Neural crest cell (in vitro differentiated cells): ENCODE measurements around the gene EGR1. TPM values are rescaled to one million over a fixed set of nuclear protein-coding genes. Genes with fewer than 3 reads are reported as not detected.

Source experiments
- DNase-seq: peaks from one replicate; pipeline ENCODE4 v3.0.0; 2021; ENCODE audit warnings: low read depth, mixed read lengths, low spot score
- H3K27ac Mint-ChIP-seq: one replicate; pipeline ENCODE4 v1.8.0; 2021; ENCODE audit warnings: mild to moderate bottlenecking, mixed read lengths; ENCODE audit not compliant: unreplicated experiment
- H3K27me3 Mint-ChIP-seq: 2 replicates; pipeline ENCODE4 v1.8.0; 2021; ENCODE audit warnings: low read depth, mild to moderate bottlenecking, mixed read lengths
- H3K36me3 Mint-ChIP-seq: 2 replicates; pipeline ENCODE4 v1.8.0; 2021; ENCODE audit warnings: low read depth, mild to moderate bottlenecking, mixed read lengths
- H3K4me1 Mint-ChIP-seq: 2 replicates; pipeline ENCODE4 v1.8.0; 2021; ENCODE audit warnings: mixed read lengths
- H3K4me3 Mint-ChIP-seq: one replicate; pipeline ENCODE4 v1.8.0; 2021; ENCODE audit warnings: mild to moderate bottlenecking, mixed read lengths
- H3K9me3 Mint-ChIP-seq: 2 replicates; pipeline ENCODE4 v1.8.0; 2021; ENCODE audit warnings: mixed read lengths
- CTCF ChIP-seq: fragments of 200-600 bp; sonication (generic); conservative IDR thresholded peaks from 2 replicates; pipeline ENCODE4 v1.5.0; 2021; ENCODE audit warnings: antibody characterized with exemption, mild to moderate bottlenecking
- long read RNA-seq: library from polyadenylated mRNA; unstranded; transcript quantifications from one replicate; pipeline ENCODE4 v2.0.0, GENCODE V29; 2020
- total RNA-seq: library from RNA; stranded (reverse); gene quantifications from 2 replicates; pipeline ENCODE4 v1.2.1, GENCODE V29; 2021

EGR1 gene
- total RNA-seq, result 21.5 and 26.5 TPM in 2 replicates
- long read RNA-seq, result 0 reads

- Mint-ChIP-seq H3K27me3 (peaks cover 14% of the 10 kb centered on the region), H3K4me3 (peak within 1 kb of the TSS; percentile 90), H3K27ac (peak within 1 kb of the TSS; percentile 97), H3K4me1 (peaks cover 33% of the 10 kb centered on the region), H3K9me3 (no peaks in the 10 kb centered on the region), H3K36me3 (peaks cover 20% of the 10 kb centered on the region)
- DNase-seq, result peak; percentile 88
- no peak for TF ChIP-seq CTCF
These were observed at the start of gene EGR1 for GRCh38 chr5:138465261-138466124. TSS of gene EGR1 (plus strand) at chr5:138465479. CDS start at chr5:138465762, 283 bp downstream.

- DNase-seq, result no peak
- Mint-ChIP-seq H3K4me1 (no peaks in the 10 kb centered on the region), H3K36me3 (peaks cover 15% of the 10 kb centered on the region), H3K27ac (peak overlapping the region; percentile 27), H3K4me3 (no peak overlapping the region), H3K9me3 (no peaks in the 10 kb centered on the region), H3K27me3 (no peaks in the 10 kb centered on the region)
- TF ChIP-seq CTCF, result no peak
These were observed 46.8 kb upstream of the EGR1 start for GRCh38 chr5:138418444-138418843.

- H3K4me1 Mint-ChIP-seq, result no peaks in the 10 kb centered on the region
- peaks cover 24% of the 10 kb centered on the region for H3K36me3 Mint-ChIP-seq
- no peak overlapping the region for H3K4me3 Mint-ChIP-seq
- H3K27ac Mint-ChIP-seq, result no peak overlapping the region
- no peaks in the 10 kb centered on the region for H3K27me3 Mint-ChIP-seq
- DNase-seq, result no peak
- H3K9me3 Mint-ChIP-seq, result no peaks in the 10 kb centered on the region
- no peak for TF ChIP-seq CTCF
These were observed 40.2 kb upstream of the EGR1 start for GRCh38 chr5:138425079-138425478.

- Mint-ChIP-seq H3K4me1 (peaks cover 32% of the 10 kb centered on the region), H3K9me3 (no peaks in the 10 kb centered on the region), H3K36me3 (peaks cover 6% of the 10 kb centered on the region), H3K27me3 (no peaks in the 10 kb centered on the region), H3K27ac (no peak overlapping the region), H3K4me3 (no peak overlapping the region)
- no peak for DNase-seq
- TF ChIP-seq CTCF, result no peak
These were observed 29.3 kb upstream of the EGR1 start for GRCh38 chr5:138435943-138436342.

- DNase-seq, result no peak
- Mint-ChIP-seq H3K36me3 (peaks cover 3% of the 10 kb centered on the region), H3K4me3 (peak overlapping the region; percentile 93), H3K27me3 (no peaks in the 10 kb centered on the region), H3K4me1 (peaks cover 32% of the 10 kb centered on the region), H3K9me3 (no peaks in the 10 kb centered on the region), H3K27ac (peak overlapping the region; percentile 96)
- TF ChIP-seq CTCF, result no peak
These were observed 27.1 kb upstream of the EGR1 start for GRCh38 chr5:138438003-138438723.
